ENCODE measurements around the gene FAF1.
"Not testable (repeated sequence)": the region's sequence is repeated elsewhere in the genome, so short reads cannot be mapped to it uniquely, and the experiment has no call there.

The FAF1 gene

GRCh38 chr1:50923564-50923963 is 36.5 kb downstream of the FAF1 start:
- DNase-seq (ENCODE audit: low read depth), result no peak
- no peak overlapping the region for H3K4me3 ChIP-seq (ENCODE audit: low read depth, low read length)
- TF ChIP-seq CTCF (conservative IDR thresholded peaks at IDR 0.05; ENCODE audit: low read depth, low read length), result no peak

- DNase-seq (ENCODE audit: low read depth), result no peak
- no peak for TF ChIP-seq CTCF (conservative IDR thresholded peaks at IDR 0.05; ENCODE audit: low read depth, low read length)
Measured at GRCh38 chr1:50921029-50921428, 39.0 kb downstream of the FAF1 start.

GRCh38 chr1:50920409-50920808 is 39.7 kb downstream of the FAF1 start:
- TF ChIP-seq CTCF (conservative IDR thresholded peaks at IDR 0.05; ENCODE audit: low read depth, low read length), result no peak
- DNase-seq (ENCODE audit: low read depth), result no peak

More at GRCh38 chr1:50921029-50921428, 39.0 kb downstream of the FAF1 start:
- H3K4me3 ChIP-seq (ENCODE audit: low read depth, low read length), result no peak overlapping the region

GRCh38 chr1:50917138-50918137 is 42.6 kb downstream of the FAF1 start:
- H3K4me3 ChIP-seq (ENCODE audit: low read depth, low read length), result no peak overlapping the region
- no peak for TF ChIP-seq CTCF (conservative IDR thresholded peaks at IDR 0.05; ENCODE audit: low read depth, low read length)
- no peak for DNase-seq (ENCODE audit: low read depth)

More at GRCh38 chr1:50920409-50920808, 39.7 kb downstream of the FAF1 start:
- H3K4me3 ChIP-seq (ENCODE audit: low read depth, low read length), result no peak overlapping the region

- no peak overlapping the region for H3K4me3 ChIP-seq (ENCODE audit: low read depth, low read length)
- DNase-seq (ENCODE audit: low read depth), result no peak
- no peak for TF ChIP-seq CTCF (conservative IDR thresholded peaks at IDR 0.05; ENCODE audit: low read depth, low read length)
Measured at GRCh38 chr1:50915621-50916020, 44.4 kb downstream of the FAF1 start.

GRCh38 chr1:50913954-50914353 is 46.1 kb downstream of the FAF1 start:
- no peak overlapping the region for H3K4me3 ChIP-seq (ENCODE audit: low read depth, low read length)
- TF ChIP-seq CTCF (conservative IDR thresholded peaks at IDR 0.05; ENCODE audit: low read depth, low read length), result no peak

GRCh38 chr1:50910356-50910755 is 49.7 kb downstream of the FAF1 start:
- not testable (repeated sequence) for H3K4me3 ChIP-seq (ENCODE audit: low read depth, low read length); DNase-seq (ENCODE audit: low read depth)

More at GRCh38 chr1:50913954-50914353, 46.1 kb downstream of the FAF1 start:
- DNase-seq (ENCODE audit: low read depth), result peak; percentile 16

GRCh38 chr1:50907610-50908009 is 52.5 kb downstream of the FAF1 start:
- DNase-seq (ENCODE audit: low read depth); H3K4me3 ChIP-seq (ENCODE audit: low read depth, low read length): not testable (repeated sequence)

- DNase-seq (ENCODE audit: low read depth); H3K4me3 ChIP-seq (ENCODE audit: low read depth, low read length): not testable (repeated sequence)
Measured at GRCh38 chr1:50906050-50906449, 54.0 kb downstream of the FAF1 start.
